B cell (primary cell): ENCODE data around the gene NSRP1. TPM values are rescaled to one million over a fixed set of nuclear protein-coding genes. Genes with fewer than 3 reads are reported as not detected.
"Not testable (repeated sequence)": the region's sequence is repeated elsewhere in the genome, so short reads cannot be mapped to it uniquely, and the experiment has no call there.

Source experiments
- ATAC-seq: fragments of 200-7000 bp; cut with Tn5 transposase; one replicate; pipeline ENCODE4 v1.10.0; 2021; ENCODE audit warnings: low read depth, mild to moderate bottlenecking, moderate number of reproducible peaks, moderate library complexity
- CTCF ChIA-PET: fragments of 350-600 bp; sonication (Branson Sonifier 250); formaldehyde crosslinking; loops from one replicate; lab custom pipeline; 2021; ENCODE audit warnings: antibody characterized with exemption, inconsistent platforms; lab: Charles Lee
- POLR2A ChIA-PET: fragments of 350-600 bp; sonication (Branson Sonifier 250); formaldehyde crosslinking; loops from one replicate; lab custom pipeline; 2021; ENCODE audit warnings: antibody characterized with exemption; lab: Charles Lee
- DNase-seq: peaks from one replicate; pipeline ENCODE4 v3.0.0; 2013
- H2AFZ ChIP-seq: 2 replicates; pipeline ENCODE4 v1.6.1; 2012; ENCODE audit warnings: mild to moderate bottlenecking, low read depth, low read length; ENCODE audit not compliant: insufficient read depth, poor library complexity, severe bottlenecking
- H3K27ac ChIP-seq, 2 donors: 1 replicate in 1 of 2; 2 replicates in 1 of 2; pipeline ENCODE4 v1.5.1; 2012 to 2013; ENCODE audit warnings: low read length in 2 of 2, mild to moderate bottlenecking in 2 of 2, moderate library complexity in 1 of 2
- H3K27me3 ChIP-seq, 4 experiments: fragments of 200-600 bp in 1 of 4; sonication (generic) in 1 of 4; replicated peaks in 1 of 4; 1 replicate in 2 of 4; 2 replicates in 2 of 4; pipeline versions ENCODE4 v1.6.1 to v1.7.0; 2013 to 2016; ENCODE audit warnings: low read length in 3 of 4, mild to moderate bottlenecking in 2 of 4, mixed read lengths in 1 of 4, moderate library complexity in 1 of 4; ENCODE audit not compliant: insufficient read depth in 4 of 4, control insufficient read depth in 3 of 4; ENCODE audit errors: control extremely low read depth in 1 of 4
- H3K36me3 ChIP-seq, 2 experiments: replicated peaks in 1 of 2; 1 replicate in 1 of 2; 2 replicates in 1 of 2; pipeline versions ENCODE4 v1.6.1 to v1.7.1; 2013; ENCODE audit warnings: low read length in 1 of 2; ENCODE audit not compliant: insufficient read depth in 2 of 2, control insufficient read depth in 1 of 2; ENCODE audit errors: control extremely low read depth in 1 of 2, extremely low read depth in 1 of 2
- H3K4me1 ChIP-seq, 2 donors: fragments of 200-600 bp in 1 of 2; sonication (generic) in 1 of 2; 1 replicate in 1 of 2; 2 replicates in 1 of 2; pipeline versions ENCODE4 v1.5.1 to v1.6.1; 2013 to 2017; ENCODE audit warnings: low read length in 2 of 2; ENCODE audit not compliant: control insufficient read depth in 2 of 2, insufficient read depth in 2 of 2
- H3K4me2 ChIP-seq: replicated peaks from 2 replicates; pipeline ENCODE3; 2012; ENCODE audit warnings: mild to moderate bottlenecking, low read depth, low read length; ENCODE audit not compliant: poor library complexity, severe bottlenecking
- H3K4me3 ChIP-seq, 5 experiments: fragments of 200-600 bp in 1 of 5; sonication (generic) in 1 of 5; 1 replicate in 3 of 5; 2 replicates in 2 of 5; pipeline versions ENCODE4 v1.5.1 to v1.7.0; 2011 to 2016; ENCODE audit warnings: low read length in 4 of 5, mild to moderate bottlenecking in 4 of 5, low read depth in 2 of 5, control low read depth in 1 of 5, moderate library complexity in 1 of 5; ENCODE audit not compliant: insufficient read depth in 1 of 5; ENCODE audit errors: control extremely low read depth in 1 of 5, extremely low read depth in 1 of 5
- H3K79me2 ChIP-seq: fragments of 200-600 bp; sonication (generic); one replicate; pipeline ENCODE4 v1.6.0; 2016; ENCODE audit warnings: low read length; ENCODE audit not compliant: control insufficient read depth, insufficient read depth
- H3K9ac ChIP-seq: fragments of 200-600 bp; sonication (generic); 2 replicates; pipeline ENCODE4 v1.6.1; 2017; ENCODE audit warnings: mild to moderate bottlenecking, low read length, moderate library complexity
- H3K9me3 ChIP-seq, 3 donors: one replicate each; pipeline versions ENCODE4 v1.6.1 to v1.7.1; 2013; ENCODE audit warnings: low read length in 2 of 3; ENCODE audit not compliant: control insufficient read depth in 2 of 3, insufficient read depth in 1 of 3; ENCODE audit errors: control extremely low read depth in 1 of 3
- H4K20me1 ChIP-seq: 2 replicates; pipeline ENCODE4 v1.6.0; 2012; ENCODE audit warnings: mild to moderate bottlenecking, low read length; ENCODE audit not compliant: insufficient read depth, control insufficient read depth, poor library complexity, severe bottlenecking
- H3K27ac Mint-ChIP-seq: one replicate; pipeline ENCODE4 v1.8.0; 2021; ENCODE audit warnings: mixed read lengths
- H3K27me3 Mint-ChIP-seq: one replicate; pipeline ENCODE4 v1.8.0; 2021; ENCODE audit warnings: mixed read lengths
- H3K4me1 Mint-ChIP-seq: one replicate; pipeline ENCODE4 v1.8.0; 2021; ENCODE audit warnings: mixed read lengths
- H3K4me3 Mint-ChIP-seq: one replicate; pipeline ENCODE4 v1.8.0; 2021; ENCODE audit warnings: mixed read lengths
- H3K9me3 Mint-ChIP-seq: one replicate; pipeline ENCODE4 v1.8.0; 2022; ENCODE audit warnings: mixed read lengths; ENCODE audit not compliant: insufficient read depth
- WGBS: methylation state at CpG from one replicate; pipeline ENCODE4 v1.1.5; 2013; ENCODE audit warnings: missing lambda C conversion rate; ENCODE audit not compliant: insufficient coverage; 5-methylcytosine and 5-hydroxymethylcytosine counted together
- intact Hi-C: fragments of 100-400 bp; cut with micrococcal nuclease; formaldehyde crosslinking; loops from one replicate; pipeline ENCODE4 v1.10.0; 2022
- polyA plus RNA-seq: library from polyadenylated mRNA; depleted of rRNA; stranded (reverse); fragments of >200 nt; gene quantifications from 2 replicates; pipeline ENCODE4 v1.2.3, GENCODE V29; 2012
- total RNA-seq, 2 donors: library from RNA; stranded (reverse); fragments of 120-200 nt in 1 of 2; gene quantifications; 1 replicate in 1 of 2; 2 replicates in 1 of 2; pipeline versions ENCODE4 v1.2.3 to v1.2.4, GENCODE V29; 2013 to 2022
- TF ChIP-seq, protein P1 (sequence below): fragments of 200-600 bp; IDR thresholded peaks from one replicate; pipeline ENCODE4 v1.8.0; 2022; ENCODE audit warnings: antibody characterized with exemption, mild to moderate bottlenecking

The NSRP1 gene
- total and polyA plus RNA-seq, 2 donors (not counting 1 experiment from before 2014, with no cell fraction given): 11.2 to 46.2 TPM

DNA sequence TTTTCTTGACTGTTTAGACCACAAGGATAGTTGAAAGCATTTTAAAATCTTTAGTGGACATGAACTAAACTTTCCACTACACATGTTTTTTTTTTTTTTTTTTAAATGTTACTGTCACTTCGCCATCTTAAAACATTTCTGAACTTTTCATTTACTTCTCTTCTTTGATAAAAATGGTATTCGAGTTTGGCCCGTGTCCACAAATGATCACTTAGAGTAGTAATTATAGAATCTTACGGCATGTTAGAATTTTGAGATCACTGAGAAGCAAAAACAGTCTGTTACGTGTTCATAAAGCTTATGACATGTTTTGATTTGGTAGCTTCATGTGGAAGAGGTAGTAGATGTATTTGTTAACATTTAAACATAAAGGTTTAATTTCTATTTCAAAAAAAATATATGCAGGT is 1.1 kb downstream of the NSRP1 start:
- H3K27ac ChIP-seq: peak overlapping the region; percentile 99
- Mint-ChIP-seq H3K27ac (peak overlapping the region; percentile 98), H3K27me3 (no peaks in the 10 kb centered on the region), H3K4me3 (peak overlapping the region; percentile 98), H3K4me1 (peaks cover 41% of the 10 kb centered on the region), H3K9me3 (no peaks in the 10 kb centered on the region)
- H4K20me1 ChIP-seq: no peaks in the 10 kb centered on the region
- POLR2A ChIA-PET: interaction anchor here (0.6 kb wide), 1 partner anchor 395 kb away, joined by 6 read pairs; no protein-coding TSS in a partner anchor
- peaks cover 0 to 2% of the 10 kb centered on the region in 2 experiments for H3K36me3 ChIP-seq
- H3K4me1 ChIP-seq: peaks cover 13 to 14% of the 10 kb centered on the region in 2 donors
- no CpG with 5 or more reads among the region's 5 CpGs for WGBS
- H3K9me3 ChIP-seq: no peaks in the 10 kb centered on the region
- peak overlapping the region; percentile 88 for H3K4me2 ChIP-seq
- H3K4me3 ChIP-seq: peak overlapping the region; percentile 95 to 100 (median 99)
- DNase-seq (no peak), ATAC-seq (no peak)
- TF ChIP-seq, protein P1, sequence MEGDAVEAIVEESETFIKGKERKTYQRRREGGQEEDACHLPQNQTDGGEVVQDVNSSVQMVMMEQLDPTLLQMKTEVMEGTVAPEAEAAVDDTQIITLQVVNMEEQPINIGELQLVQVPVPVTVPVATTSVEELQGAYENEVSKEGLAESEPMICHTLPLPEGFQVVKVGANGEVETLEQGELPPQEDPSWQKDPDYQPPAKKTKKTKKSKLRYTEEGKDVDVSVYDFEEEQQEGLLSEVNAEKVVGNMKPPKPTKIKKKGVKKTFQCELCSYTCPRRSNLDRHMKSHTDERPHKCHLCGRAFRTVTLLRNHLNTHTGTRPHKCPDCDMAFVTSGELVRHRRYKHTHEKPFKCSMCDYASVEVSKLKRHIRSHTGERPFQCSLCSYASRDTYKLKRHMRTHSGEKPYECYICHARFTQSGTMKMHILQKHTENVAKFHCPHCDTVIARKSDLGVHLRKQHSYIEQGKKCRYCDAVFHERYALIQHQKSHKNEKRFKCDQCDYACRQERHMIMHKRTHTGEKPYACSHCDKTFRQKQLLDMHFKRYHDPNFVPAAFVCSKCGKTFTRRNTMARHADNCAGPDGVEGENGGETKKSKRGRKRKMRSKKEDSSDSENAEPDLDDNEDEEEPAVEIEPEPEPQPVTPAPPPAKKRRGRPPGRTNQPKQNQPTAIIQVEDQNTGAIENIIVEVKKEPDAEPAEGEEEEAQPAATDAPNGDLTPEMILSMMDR: no peak
- CTCF ChIA-PET: interaction anchor here (0.7 to 9.3 kb wide), 6 partner anchors 8 to 192 kb away, joined by 3 to 82 read pairs (median 4); no protein-coding TSS in a partner anchor
- H3K27me3 ChIP-seq: no peaks in the 10 kb centered on the region
- peak overlapping the region; percentile 100 for H3K9ac ChIP-seq
- intact Hi-C loops: loop anchor here (2.0 to 5.0 kb wide), 2 partner anchors 360 to 529 kb away; partner anchors contain the start of genes GIT1 and GOSR1
- H2AFZ ChIP-seq: peak overlapping the region; percentile 98
- H3K79me2 ChIP-seq: peaks cover 60% of the 10 kb centered on the region

DNA sequence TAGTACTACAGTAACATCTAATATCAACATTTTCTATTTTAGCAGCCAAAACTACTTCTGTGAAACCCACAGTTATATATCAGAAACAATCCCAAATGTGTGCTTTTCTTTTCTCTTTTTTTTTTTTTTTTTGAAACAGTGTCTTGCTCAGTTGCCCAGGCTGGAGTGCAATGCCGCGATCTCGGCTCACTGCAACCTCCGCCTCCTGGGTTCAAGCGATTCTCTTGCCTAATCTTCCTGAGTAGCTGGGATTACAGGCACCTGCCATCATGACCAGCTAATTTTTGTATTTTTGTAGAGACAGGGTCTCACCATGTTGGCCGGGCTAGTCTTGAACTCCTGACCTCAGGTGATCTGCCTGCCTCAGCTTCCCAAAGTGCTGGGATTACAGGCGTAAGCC is 2.0 kb downstream of the NSRP1 start:
- DNase-seq, H3K27ac Mint-ChIP-seq, H3K9ac ChIP-seq, H4K20me1 ChIP-seq, H3K9me3 Mint-ChIP-seq, ATAC-seq, H3K9me3 ChIP-seq, H2AFZ ChIP-seq, H3K27me3 Mint-ChIP-seq, H3K36me3 ChIP-seq, H3K4me3 ChIP-seq, H3K4me2 ChIP-seq, H3K27me3 ChIP-seq: not testable (repeated sequence)
- Mint-ChIP-seq H3K4me3 (peak overlapping the region; percentile 29), H3K4me1 (peaks cover 42% of the 10 kb centered on the region)
- 97% methylated on average over 6 of the region's 7 CpGs for whole genome bisulfite sequencing
- ChIA-PET POLR2A (interaction anchor here (0.7 kb wide), 1 partner anchor 288 kb away, joined by 3 read pairs; no protein-coding TSS in a partner anchor), CTCF (interaction anchor here (0.6 to 9.3 kb wide), 8 partner anchors 8 to 1484 kb away, joined by 3 to 82 read pairs (median 4); no protein-coding TSS in a partner anchor)
- peaks cover 13 to 14% of the 10 kb centered on the region in 2 donors for H3K4me1 ChIP-seq
- H3K79me2 ChIP-seq: peaks cover 69% of the 10 kb centered on the region
- H3K27ac ChIP-seq: peak overlapping the region in 1 of 2 donors; percentile 99
- intact Hi-C loops: loop anchor here (5.0 kb wide), 1 partner anchor 359 kb away; the partner anchor contains the start of gene GOSR1
